DMS53 (cell line): ENCODE measurements around the gene PLAC1.

Experiments used
- DNase-seq: peaks from one replicate; lab custom pipeline; 2025; lab: John Stamatoyannopoulos, UW

PLAC1 gene

DNA sequence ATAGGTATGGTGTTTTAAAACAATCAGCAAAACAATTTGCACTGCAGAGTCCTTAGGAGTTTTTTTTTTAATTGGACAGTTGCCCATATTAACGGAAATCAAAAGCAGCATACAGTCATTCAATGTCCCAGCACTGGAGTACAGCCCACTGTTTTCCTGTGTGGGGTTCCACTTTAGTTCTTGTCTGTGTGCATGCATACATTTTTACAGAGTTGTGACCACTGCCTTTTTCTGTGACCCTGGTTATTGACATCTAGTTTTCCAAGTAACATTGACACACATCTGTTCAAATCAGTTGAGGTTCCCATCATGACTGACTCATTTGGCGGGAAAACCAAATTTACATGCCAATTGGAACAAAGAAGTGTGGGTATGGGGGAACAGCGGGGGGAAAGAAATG, 115.0 kb downstream of the PLAC1 start:
- DNase-seq = no peak

DNA sequence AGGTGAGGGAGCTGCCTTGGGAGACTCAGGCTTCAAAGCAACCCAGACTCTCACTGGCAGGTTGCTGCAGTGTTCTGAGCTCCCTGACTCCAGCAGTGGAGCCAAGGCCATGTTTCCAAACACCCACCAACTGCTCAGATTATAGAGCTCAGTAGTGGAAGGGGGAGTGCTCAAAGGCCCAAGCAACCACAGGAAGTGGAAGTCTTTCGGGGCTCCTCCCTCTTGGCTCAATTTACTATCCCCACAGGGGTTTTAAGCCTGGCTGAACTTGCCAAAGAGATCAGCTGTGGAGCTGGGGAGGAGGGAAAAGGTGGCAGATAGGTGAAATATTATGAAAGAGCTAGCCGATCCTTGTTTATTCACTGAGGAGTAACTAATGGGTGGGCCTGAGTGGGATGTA, 115.8 kb downstream of the PLAC1 start:
- DNase-seq = no peak

GRCh38 chrX:134541906-134542305, 116.4 kb downstream of the PLAC1 start:
- no peak for DNase-seq

DNA sequence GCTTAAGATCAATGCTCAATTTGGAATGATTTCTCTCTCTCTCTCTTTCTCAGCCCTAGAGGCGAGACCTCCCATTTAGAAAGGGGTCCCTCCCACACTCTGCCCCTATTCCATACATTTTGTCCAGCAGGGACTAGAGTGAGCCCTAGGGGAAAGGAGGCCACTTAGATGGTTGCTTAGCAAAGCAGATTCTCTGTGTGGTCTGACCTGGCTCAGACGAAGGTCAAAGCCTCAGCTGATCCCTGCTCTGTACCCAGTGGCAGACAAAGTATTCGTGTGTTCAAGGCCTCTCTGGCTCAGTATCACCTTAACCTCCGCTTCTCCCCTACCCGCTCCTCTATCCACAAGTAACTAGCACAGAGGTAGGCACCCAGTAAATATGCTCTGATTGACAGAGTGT, 120.0 kb downstream of the PLAC1 start:
- no peak for DNase-seq

DNA sequence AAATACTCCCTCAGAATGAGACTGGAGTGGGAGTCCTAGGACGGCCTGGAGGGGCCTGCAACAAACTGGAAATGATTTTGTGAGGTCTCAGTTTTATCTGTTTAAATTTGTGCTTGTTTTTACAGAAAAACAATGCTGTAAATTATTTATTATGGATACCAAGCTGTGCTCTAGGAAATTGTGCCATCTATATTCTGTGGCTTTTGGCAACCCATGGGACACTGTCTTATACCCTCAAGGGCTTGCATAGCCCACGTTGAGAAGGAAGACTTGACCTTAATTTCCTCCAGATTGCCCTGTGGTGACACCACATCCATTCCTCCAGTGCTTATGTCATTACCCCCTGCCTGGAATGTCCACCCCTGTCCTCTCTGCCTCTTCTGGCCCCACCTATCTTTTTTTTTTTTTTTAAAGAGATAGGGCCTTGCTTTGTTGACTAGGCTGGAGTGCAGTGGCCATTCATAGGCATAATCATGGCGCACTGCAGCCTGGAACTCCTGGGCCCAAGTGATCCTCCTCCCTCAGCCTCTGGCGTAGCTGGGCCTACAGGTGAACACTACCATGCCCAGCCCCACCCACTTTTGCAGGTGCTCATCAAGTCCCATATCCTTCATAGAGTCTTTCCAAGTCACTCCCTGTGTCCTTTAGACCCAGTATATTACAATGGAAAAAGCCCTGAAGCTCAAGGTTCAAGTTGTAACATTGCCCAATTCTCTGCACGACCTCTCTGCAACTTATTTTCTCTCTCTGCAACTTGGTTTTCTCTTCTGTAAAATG, 120.9 kb downstream of the PLAC1 start:
- no peak for DNase-seq

- no peak for DNase-seq
Measured at GRCh38 chrX:134533952-134534351, 124.3 kb downstream of the PLAC1 start.

DNA sequence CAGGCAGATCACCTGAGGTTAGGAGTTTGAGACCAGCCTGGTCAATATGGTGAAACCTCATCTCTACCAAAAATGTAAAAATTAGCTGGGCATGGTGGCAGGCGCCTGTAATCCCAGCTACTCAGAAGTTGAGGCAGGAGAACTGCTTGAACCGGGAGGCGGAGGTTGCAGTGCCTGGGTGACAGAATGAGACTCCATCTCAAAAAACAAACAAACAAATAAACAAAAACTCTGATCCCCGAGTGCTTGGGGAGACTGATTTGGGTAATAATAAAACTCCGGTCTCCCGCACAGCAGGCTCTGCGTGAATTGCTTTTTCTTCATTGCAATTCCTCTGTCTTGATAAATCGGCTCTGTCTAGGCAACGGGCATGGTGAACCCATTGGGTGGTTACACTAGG, 124.9 kb downstream of the PLAC1 start:
- no peak for DNase-seq

GRCh38 chrX:134530845-134531244, 127.4 kb downstream of the PLAC1 start:
- DNase-seq = no peak

GRCh38 chrX:134529481-134529880, 128.8 kb downstream of the PLAC1 start:
- DNase-seq = no peak

- peak; percentile 7 for DNase-seq
Measured at GRCh38 chrX:134528960-134529359, 129.3 kb downstream of the PLAC1 start.

GRCh38 chrX:134526399-134526798, 131.9 kb downstream of the PLAC1 start:
- DNase-seq = no peak

- DNase-seq = no peak
Measured at GRCh38 chrX:134525086-134525792, 133.0 kb downstream of the PLAC1 start.

DNA sequence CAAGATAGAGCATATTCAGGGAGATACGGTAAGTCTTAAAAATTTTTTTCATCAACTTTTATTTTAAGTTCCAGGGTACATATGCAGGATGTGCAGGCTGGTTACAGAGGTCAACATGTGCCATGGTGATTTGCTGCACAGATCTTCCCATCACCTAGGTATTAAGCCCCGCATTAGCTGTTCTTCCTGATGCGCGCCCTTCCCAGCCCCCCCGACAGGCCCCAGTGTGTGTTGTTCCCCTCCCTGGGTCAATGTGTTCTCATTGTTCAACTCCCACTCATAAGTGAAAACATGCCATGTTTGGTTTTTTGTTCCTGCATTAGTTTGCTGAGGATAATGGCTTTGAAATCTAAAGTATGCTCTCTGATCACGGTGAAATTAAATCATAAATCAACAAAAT, 134.1 kb downstream of the PLAC1 start:
- no peak for DNase-seq

DNA sequence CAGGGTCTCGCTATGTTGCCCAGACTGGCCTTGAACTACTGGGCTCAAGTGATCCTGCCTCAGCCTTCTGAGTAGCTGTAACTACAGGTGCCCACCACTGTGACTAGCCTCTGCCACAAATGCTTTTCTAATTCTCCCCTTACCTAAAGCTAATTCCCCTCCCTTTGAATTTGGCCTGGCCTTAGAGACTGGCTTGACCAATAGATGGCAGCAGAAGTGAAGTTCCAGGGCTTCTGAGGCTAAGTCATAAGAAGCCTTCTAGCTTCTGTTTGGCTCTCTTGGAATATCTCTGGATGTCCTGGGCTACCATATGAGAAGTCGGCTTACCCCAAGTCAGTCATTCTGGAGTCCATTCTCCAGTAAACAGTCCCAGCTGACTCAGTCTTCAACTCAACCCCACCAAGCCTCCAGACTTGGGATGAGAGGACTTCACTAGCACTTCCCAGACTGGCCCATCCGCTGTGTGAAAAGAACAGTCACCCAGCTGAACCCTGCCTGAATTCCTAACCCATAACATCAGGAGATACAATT, 137.3 kb downstream of the PLAC1 start:
- DNase-seq = peak; percentile 78
